ENCODE measurements around the gene D2HGDH.
"Not testable (repeated sequence)": the region's sequence is repeated elsewhere in the genome, so short reads cannot be mapped to it uniquely, and the experiment has no call there.

The D2HGDH gene

DNA sequence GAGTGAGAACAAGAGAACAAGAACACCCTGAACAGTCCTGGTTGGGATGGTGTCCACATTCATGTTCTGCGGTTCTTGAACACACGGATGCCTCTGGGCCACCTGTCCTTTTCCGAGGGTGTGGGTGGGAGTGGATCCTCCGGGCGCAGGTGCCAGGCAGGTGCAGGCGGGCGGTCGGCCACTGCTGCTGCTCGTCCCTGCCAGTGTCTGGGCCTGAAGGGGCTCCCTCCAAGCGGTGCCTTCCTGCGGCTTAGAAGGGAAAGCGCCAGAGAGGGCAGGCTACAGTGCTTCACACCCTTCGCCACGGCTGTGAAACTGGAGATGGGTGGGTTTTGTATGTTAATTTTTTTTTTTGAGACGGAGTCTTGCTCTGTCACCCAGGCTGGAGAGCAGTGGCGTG is 8.0 kb upstream of the D2HGDH start:
- no peak for DNase-seq

DNA sequence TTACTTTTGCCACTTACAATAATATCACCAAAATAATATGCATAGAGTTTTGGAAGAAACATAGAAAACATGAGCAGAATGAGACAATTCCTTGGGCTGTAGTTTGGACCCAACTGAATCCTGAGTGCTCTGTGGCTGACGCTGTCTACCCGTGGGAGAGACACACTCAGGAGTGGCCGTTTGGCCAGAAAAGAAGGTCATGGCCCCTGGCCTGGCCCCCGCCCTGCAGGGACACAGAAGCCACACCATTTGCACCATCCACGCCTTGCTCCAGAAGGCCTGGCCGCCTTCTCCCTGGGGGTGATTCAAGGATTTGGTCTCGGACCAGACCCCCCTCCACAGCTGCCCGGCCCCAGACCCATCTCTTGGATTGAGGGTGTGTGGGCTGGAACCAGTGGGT is 6.4 kb upstream of the D2HGDH start:
- DNase-seq: no peak

DNA sequence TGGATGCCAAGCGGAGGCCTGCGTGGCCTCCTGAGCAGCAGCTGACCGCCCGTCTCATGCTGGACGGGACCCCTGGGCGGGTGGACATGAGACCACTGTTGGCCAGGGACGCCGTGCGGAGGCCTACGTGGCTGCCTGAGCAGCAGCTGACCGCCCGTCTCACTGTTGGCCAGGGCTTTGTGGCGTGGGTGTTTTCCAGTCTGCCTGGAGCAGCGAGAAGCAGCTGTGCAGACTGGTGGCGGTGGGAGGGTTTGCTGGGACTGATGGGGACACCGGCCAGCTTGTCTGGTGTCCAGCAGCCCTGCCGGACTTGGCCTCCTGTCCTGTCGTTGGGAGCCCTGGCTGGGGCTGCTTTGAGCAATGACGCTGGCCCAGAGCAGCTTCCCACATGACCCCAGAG is 5.8 kb upstream of the D2HGDH start:
- DNase-seq: no peak

DNA sequence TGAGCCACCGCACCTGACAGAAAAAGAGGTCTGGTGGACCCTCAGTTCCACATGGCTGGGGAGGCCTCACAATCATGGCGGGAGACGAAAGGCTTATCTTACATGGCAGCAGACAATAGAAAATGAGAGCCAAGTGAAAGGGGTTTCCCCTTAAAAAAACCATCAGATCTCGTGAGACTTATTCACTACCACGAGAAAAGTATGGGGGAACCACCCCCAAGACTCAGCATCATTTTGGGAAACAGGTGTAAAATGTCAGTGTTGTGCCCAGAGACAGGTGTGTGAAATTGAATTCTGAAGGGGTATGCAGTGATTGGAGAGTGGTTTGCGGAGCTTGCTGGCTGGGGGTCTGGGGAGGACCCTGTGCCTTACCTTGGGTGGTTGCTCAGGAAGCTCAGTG is 4.6 kb upstream of the D2HGDH start:
- no peak for DNase-seq

GRCh38 chr2:241730671-241731293 is 3.6 kb upstream of the D2HGDH start:
- no peak for DNase-seq

DNA sequence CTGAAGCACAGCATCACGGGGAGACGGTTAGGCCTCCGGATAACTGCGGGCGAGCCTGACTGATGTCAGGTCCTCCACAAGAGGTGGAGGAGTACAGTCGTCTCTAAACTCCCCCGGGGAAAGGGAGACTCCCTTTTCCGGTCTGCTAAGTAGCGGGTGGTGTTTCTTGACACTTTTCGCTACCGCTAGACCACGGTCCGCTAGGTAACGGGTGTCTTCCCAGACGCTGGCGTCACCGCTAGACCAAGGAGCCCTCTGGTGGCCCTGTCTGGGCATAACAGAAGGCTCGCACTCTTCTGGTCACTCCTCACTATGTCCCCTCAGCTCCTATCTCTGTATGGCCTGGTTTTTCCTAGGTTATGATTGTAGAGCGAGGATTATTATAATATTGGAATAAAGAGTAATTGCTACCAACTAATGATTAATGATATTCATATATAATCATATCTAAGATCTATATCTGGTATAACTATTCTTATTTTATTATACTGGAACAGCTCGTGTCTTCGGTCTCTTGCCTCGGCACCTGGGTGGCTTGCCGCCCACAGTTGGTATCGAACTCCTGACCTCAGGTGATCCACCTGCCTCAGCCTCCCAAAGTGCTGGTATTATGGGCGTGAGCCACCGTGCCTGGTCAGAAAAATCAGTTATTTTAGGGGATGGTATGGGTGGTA is 1.8 kb upstream of the D2HGDH start:
- not testable (repeated sequence) for DNase-seq

DNA sequence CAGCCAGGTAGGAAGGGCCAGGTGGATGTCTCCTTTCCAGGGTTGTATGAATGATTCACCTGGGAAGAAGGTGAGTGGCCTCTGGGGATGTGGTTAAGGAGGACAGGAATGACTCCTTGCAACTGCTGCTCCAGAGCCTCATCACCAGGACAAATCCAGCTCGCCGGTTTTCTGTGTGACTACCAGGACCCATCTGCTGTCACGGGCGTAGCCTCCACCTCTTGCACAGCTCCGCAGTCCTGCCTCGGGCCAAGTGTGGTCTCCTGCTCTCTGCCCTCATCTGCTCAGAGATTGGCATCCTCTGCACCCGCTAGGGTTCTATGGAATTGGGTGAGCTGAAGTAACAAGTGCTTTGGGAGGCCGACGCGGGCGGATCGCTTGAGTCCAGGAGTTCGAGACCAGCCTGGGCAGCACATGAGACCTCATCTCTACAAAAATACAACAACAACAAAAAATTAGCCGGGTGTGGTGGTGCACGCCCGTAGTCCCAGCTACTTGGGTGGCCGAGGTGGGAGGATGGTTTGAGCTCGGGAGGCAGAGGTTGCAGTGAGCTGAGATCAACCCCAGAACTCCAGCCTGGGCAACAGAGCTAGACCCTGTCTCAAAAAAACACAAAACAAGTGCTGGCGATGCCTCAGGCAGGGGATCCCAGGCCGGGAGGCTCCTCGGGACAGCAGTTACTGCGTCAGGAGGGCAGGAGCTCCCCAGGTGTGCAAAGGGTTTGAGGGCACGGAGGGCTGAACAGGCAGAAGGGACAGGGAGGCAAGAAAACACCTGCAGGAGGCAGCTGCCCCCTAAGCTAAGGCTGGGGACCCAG is 831 bp upstream of the D2HGDH start:
- no peak for DNase-seq

DNA sequence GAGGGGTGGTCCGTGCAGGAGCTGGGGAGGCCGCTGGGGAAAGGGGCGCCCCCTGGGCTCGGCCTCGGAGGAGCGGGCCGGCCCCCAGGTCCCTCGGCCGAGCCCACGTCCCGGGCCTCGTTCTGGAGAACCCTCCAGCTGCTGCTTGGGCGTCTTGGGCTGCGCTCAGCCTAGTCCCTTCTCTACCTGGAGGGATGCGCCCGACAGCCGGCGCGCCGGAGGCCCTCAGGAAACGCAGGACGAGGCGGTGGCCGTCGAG is 293 bp upstream of the D2HGDH start:
- DNase-seq: no peak

DNA sequence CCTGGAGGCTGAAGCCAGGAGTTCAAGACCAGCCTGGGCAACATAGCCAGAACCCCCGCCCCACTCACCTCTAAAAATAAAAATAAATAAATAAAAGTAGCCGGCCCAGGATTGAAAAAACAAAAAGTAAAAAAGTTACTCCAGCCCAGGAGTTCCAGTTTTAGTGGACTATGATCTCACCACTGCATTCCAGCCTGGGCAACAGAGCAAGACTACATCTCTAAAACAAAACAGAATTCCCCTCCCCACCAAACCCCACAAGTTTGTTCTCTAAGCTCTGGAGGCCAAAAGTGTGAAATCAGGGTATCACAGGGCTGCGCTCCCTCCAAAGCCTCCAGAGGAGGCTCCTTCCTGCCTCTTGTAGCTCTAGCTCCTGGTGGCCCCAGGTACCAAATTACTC is 1.7 kb downstream of the D2HGDH start:
- DNase-seq: no peak

- no peak for DNase-seq
These were observed 3.7 kb downstream of the D2HGDH start for GRCh38 chr2:241738040-241738686.

- no peak for DNase-seq
These were observed 4.7 kb downstream of the D2HGDH start for GRCh38 chr2:241739177-241739576.

DNA sequence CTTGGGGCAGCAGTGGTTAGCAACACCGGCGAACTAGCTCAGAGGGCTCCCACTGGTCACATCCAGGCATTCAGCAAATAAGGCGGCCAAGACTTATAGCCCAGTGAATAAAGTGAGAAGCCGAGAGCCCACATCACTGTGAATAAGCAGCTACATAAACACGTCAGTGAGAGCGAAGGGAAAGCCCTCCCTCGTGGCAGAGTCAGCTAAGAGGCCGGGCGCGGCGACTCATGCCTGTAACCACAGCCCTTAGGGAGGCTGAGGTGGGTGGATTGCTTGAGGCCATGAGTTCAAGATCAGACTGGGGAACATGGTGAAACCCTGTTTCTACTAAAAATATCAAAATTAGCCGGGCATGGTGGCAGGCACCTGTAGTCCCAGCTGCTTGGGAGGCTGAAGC is 5.2 kb downstream of the D2HGDH start:
- no peak for DNase-seq

DNA sequence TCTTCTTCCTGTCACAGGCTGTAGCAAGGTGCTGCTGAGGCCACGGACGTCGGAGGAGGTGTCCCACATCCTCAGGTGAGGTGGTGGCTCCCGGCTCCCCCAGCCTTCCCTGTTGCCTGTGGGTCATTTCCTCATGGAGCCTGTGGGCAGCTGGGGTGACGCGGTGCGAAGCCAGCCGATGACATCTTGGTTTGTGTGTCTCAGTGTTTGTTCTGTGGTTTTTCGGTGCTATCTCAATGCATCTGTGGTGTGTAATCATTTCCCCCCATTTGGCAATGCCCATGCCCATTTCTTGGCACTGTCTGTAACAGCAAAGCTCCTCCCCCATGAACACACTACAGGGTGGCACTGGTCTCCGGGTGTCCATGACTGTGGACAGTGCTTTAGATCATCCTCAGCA is 6.6 kb downstream of the D2HGDH start:
- DNase-seq: no peak

- DNase-seq: no peak
These were observed 8.0 kb downstream of the D2HGDH start for GRCh38 chr2:241742320-241742939.

GRCh38 chr2:241743008-241743407 is 8.6 kb downstream of the D2HGDH start:
- not testable (repeated sequence) for DNase-seq

DNA sequence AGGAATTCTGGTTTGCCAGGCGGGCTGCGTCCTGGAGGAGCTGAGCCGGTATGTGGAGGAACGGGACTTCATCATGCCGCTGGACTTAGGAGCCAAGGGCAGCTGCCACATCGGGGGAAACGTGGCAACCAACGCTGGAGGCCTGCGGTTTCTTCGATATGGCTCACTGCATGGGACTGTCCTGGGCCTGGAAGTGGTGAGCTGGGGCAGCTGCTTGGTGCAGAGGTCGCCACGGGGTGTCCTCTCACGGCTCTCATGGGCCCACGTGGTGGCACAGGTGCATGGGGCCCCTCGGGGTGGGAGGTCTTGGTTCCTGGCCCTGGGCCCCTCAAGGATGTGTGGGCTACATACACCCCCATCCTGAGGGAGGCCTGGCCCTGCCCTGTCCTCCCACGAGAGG is 9.2 kb downstream of the D2HGDH start:
- no peak for DNase-seq

DNA sequence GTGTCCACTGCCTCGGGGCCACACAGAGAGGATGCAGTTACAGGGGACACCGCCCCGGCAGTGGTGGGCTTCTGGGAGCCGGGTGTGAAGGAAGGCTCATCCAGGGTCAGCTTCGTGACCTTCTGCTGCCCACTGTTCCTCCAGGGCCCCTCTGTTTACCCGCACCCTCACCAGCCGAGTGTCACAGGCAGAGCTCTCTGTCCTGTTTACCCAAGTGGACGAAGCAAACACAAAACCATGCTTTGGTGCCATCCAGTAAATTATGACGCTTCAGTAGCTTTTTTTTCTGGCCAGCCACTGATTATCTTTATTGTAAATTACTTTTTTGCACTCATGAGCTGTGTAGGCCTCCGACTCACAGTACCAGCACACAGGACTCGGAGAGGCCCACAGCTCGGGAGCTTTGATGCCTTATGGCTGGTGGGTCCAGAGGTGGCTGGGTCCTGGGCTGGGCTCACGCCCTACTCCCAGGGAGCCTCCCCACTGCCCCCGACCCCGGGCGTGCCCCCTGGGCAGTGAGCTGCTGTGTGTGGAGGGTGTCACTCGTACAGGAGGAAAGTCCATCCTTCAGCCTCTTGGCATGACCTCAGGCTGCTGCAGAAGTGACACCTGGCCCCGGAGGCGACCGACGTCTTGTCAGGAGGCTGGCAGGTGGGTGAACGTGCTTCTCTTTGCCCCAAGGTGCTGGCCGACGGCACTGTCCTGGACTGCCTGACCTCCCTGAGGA is 9.8 kb downstream of the D2HGDH start:
- DNase-seq: no peak

DNA sequence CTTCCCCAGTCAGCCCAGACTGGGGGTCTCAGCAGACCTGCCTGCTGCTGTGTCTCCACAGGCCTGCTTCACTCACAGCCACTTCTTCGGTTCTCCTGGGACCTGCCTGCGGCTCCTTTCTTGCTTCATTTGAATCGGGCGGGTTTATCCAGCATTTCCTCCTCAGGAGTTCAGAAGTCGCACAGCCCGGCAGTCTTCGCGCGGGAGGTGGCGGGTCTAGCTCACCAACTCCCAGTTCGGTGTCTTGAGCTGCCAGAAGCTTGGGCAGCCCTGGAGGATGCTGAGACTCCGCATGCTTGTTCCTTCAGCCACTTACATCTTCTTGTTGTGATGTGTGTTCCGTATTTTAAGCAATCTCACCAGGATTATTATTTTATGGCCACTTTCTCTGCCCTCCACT is 10.8 kb downstream of the D2HGDH start:
- DNase-seq: no peak

DNA sequence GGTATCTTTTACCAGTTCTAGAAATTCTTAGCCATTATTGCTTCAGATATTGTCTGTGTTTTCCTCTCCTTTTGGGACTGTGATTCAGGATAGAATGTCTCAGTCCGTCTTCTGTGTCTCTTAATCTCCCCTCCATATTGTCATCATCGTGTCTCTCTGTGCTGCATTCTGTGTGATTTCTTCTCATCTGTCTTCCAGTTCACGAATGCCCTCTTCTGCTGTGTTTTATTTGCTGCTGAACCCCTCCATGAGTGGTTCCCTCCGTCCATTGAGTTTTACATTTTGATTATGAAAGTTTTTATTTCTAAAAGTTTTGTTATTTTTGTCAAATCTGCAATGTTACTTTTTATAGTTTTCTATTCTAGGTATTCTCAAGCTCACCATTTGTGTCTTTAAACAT is 11.7 kb downstream of the D2HGDH start:
- no peak for DNase-seq

DNA sequence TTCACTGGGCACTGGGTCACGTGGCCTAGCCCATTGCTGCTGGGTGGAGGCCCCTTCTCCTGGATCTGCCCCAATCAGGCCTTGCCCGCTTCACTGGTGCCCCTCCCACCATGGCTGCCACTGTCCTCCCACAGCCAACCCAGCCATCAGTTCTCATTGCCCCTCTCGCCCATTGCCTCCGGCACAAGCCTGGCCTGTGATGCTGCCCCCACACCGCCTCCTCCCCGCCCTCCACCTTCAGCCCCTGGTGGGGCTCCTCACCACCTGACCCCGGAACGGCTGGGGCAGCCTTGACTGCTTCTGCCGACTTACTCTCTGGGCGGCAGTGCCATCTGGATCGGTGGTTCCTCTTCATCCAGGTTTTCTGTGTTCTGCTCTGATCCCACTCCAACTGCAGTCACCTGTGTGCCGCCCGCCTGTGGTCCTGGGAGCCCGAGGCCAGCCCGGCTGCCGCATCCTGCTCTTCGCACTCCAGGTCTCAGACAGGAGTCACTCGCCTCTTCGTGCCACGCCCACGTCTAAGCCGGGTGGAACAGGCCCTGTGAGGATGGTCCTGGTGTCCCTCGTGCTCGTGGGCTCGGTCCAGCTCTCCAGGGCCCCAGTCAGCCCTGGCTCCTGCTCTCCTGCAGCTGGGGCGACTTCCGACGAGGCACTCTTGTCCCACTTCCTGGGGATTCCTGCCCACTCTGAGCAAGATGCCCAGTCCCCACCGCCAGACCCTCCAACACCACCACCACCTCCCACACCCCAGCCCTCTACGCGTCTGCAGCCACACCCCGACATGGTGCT is 14.2 kb downstream of the D2HGDH start:
- DNase-seq: no peak

GRCh38 chr2:241750076-241750840 is 15.8 kb downstream of the D2HGDH start:
- no peak for DNase-seq
